ENCODE measurements around the gene POU6F2.

- TF ChIP-seq EP300 (IDR thresholded peaks at IDR 0.05; ENCODE audit: low read depth) = no peak
- TF ChIP-seq POLR2A (IDR thresholded peaks at IDR 0.05) = no peak
- TF ChIP-seq CTCF (IDR thresholded peaks at IDR 0.05) = no peak
Observed at GRCh38 chr7:39360766-39361165, 383.1 kb downstream of the POU6F2 start.

All from transverse colon (tissue), 3 donors.